HG03045 (cell line): Measurements from ENCODE around the gene CADM4.
"Not testable (repeated sequence)": the region's sequence is repeated elsewhere in the genome, so short reads cannot be mapped to it uniquely, and the experiment has no call there.

ENCODE experiments used
- ATAC-seq: cut with Tn5 transposase; IDR thresholded peaks from one replicate; pipeline ENCODE4 v1.9.1; 2021; ENCODE audit warnings: mild to moderate bottlenecking, moderate library complexity; ENCODE audit not compliant: unreplicated experiment

Gene CADM4

GRCh38 chr19:43639519-43640423 lies at the start of gene CADM4:
Gene CADM4, minus strand, starts transcription at chr19:43639850. Its CDS starts 60 bp downstream, at chr19:43639790.
- no peak for ATAC-seq

- no peak for ATAC-seq
Observed at GRCh38 chr19:43688059-43688701, 48.5 kb upstream of the CADM4 start.

- ATAC-seq = no peak
Observed at GRCh38 chr19:43687660-43687997, 48.0 kb upstream of the CADM4 start.

- ATAC-seq = no peak
Observed at GRCh38 chr19:43684326-43684725, 44.7 kb upstream of the CADM4 start.

DNA sequence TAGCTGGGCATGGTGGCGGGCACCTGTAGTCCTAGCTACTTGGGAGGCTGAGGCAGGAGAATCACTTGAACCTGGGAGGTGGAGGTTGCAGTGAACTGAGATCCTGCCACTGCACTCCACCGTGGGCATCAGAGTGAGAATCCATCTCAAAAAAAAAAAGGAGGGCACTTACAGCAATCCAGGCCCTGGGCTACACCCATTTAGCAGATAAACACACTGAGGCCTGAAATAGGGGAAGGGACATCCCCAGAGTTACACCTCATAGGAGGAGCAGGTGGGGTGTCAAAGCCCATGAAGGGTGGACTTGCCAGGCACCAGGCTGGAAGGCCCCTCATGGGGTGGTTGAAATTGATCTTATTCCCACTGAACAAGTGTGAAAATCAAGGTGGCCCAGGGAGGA lies 44.3 kb upstream of the CADM4 start:
- ATAC-seq = no peak

DNA sequence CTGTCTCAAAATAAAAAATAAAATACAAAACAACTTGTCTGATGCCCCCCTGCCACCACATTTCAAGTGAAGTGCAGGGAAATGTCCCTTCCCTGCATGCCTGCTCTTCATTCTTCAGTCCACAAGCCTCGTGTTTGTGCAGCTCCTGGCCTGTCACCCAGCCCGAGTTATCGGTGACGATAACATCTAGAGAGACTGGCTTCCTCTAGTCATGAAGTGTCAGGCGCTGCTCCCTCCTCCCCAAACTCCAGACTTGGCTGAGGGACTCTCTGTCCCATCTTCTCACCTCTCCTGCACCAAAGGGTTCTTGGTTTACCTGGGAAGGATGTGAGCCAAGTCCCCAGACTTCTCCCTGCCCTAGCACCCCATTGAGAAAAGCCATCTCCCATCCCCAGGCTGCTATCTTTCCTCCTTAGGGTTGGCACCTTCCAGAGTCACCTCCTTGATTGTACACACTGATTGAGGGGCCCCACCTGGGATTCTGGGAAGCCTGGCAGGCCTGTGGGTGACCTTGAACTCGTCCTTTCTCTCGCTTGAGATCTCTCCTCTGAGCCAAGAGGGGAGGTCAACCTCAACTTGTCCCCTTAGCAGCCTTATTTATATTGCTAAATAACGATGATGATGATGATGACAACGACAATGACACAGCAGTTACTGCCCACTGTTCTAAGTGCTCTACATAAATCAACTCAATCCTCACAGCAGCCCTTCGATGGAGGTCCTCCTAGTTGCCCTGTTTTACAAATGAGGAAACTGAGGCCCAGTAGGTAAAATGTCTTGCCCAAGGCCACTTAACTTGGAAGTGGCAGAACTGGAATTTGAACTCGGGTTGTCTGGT lies 43.4 kb upstream of the CADM4 start:
- no peak for ATAC-seq

DNA sequence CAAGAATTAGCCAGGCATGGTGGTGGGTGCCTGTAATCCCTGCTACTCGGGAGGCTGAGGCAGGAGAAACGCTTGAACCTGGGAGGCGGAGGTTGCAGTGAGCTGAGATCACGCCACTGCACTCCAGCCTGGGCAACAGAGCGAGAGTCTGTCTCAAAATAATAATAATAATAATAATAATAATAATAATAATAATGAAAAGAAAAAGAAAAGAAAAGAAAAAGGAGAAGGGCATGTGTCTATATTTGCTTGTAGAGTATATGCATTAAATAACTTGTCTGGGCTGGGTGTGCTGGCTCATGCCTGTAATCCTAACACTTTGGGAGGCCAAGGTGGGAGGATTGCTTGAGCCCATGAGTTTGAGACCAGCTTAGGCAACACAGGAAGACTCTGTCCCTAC lies 42.6 kb upstream of the CADM4 start:
- not testable (repeated sequence) for ATAC-seq

GRCh38 chr19:43681821-43682220 lies 42.2 kb upstream of the CADM4 start:
- ATAC-seq = no peak

DNA sequence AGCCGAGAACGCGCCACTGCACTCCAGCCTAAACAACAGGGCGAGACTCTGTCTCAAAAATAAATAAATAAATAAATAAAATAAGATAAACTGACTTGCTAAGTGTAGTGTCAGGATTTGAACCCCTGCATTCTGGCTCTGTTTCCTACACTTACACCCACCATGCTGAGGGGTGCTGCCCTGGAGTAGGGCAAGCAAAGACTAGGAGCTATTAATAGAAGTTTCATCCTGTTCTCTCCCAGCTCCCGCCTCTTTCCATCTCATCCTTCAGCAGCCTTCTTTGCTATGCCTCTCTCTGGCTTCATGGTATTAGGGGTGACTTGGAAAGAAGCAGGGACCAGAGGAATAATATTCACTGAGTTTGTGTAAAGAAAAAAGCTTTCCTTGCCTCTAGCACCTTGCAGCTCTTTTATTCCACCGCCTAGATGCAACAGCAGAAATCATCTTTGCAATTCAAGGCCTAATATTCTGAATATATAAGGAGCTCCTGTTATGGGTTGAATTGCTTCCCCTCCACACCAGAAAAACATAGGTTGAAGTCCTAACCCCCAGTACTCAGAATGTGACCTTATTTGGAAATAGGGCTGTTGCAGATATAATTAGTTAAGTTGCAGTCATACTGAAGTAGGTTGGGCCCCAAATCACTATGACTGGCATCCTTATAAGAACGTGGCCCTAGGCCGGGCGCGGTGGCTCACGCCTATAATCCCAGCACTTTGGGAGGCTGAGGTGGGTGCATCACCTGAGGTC lies 39.0 kb upstream of the CADM4 start:
- ATAC-seq = no peak

DNA sequence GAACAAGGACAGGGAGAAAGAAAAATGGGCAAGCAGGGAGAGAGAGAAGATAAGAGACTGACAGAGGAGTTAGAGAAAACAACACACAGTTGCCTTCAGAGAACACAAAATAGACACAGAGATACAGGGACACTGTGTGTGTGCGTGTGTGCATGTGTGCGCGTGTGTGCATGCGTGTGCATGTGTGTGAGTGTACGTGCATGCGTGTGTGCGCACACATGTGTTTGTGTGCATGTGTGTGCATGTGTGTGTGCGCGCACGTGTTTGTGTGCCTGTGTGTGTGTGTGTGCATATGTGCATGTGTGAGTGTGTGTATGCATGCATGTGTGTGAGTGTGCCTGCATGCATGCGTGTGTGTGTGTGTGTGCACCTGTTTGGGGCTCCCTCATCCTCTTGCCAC lies 36.3 kb upstream of the CADM4 start:
- ATAC-seq = no peak

DNA sequence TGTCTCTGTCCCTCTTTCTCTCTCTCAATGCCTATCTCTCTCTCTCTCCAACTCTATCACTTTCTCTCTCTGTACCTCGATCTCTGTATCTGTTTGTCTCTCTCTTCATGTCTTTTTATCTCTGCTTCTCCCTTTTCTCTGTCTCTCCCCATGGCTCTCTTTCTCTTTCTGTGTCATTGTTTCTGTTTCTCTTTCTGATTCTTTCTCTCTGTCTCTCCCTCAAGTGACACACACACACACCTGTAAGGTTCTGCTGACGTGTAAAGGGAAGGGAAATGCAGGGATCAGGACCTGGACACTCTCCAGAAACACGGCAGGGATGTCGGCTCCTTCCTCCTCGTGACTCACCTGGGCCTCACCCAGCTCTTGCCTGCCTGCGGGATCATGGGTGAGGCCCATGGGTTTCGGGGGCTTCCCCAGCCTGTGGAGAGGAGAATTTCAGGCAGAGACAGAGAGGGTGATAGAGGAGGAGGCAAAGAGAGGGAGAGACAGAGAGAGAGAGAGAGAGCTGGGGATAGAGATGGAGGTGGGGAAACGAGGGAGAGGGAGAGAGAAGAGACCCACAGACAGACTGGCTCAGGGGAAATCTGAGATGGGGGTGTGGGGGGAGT lies 35.7 kb upstream of the CADM4 start:
- no peak for ATAC-seq

DNA sequence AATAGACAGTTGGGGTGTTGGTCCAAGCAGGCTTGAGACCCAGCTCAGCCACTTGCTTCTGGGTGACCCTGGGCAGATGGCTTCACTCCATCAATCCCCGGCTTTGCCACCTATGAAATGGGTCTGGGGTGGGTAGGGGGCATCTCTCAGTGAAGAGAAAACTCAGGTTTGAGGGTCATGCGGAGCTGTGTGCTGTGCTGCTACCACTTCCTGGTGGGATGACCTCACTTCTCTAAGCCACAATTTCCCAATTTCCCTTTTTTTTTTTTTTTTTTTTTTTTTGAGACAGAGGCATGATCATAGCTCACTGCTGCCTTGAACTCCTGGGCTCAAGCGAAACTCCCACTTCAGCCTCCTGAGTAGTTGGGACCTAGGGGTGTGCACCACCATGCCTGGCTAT lies 34.9 kb upstream of the CADM4 start:
- ATAC-seq = no peak

DNA sequence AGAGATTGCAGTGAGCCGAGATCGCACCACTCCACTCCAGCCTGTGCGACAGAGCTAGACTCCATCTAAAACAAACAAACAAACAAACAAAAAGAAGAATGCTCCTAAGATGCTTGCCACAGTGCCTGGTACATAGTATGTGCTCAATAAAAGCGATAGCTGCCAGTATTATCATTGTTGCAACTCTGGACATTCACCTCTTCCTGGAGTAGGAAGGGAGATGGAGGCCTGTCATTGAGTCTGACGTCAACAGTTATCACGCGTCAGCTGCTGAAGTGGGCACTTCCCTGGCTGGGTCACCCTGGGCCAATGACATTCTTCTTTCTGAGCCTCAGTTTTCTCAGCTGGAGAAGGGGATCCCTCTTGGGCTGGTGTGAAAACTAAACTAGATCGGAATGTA lies 34.5 kb upstream of the CADM4 start:
- no peak for ATAC-seq

- ATAC-seq = no peak
Observed at GRCh38 chr19:43673637-43674036, 34.0 kb upstream of the CADM4 start.

GRCh38 chr19:43672061-43672679 lies 32.5 kb upstream of the CADM4 start:
- ATAC-seq = no peak

DNA sequence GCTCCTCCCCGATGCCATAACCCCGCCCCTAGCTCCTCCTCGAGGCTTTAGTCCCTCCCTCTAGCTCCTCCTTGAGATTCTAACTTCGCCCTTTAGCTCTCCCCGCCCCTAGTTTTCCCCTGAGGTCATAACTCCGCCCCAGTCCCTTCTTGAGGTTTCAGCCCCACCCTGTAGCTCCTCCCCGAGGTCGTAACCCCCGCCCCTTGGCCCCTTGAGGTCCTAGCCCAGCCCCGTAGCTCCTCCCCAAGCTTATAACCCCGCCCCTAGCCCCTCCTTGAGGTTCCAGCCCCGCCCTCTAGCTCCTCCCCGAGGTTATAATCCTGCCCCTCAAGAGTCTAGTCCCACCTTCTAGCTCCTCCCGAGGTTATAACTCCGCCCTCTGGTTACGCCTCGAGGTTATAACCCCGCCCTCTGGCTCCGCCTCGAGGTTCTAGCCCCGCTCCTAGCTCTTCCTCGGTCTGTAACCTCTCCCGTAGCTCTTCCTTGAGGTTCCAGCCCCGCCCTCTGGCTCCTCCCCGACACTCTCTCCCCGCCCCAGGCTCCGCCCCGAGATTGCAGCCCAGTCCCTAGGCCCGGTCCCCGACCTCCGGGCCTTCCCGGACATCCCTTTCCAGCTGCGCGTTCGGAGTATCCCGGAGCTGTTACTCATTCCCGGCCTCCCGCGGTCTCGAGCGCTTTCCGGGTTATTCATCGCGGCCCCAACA lies 28.9 kb upstream of the CADM4 start:
- ATAC-seq = peak; percentile 84

- ATAC-seq = no peak
Observed at GRCh38 chr19:43667876-43668405, 28.3 kb upstream of the CADM4 start.

DNA sequence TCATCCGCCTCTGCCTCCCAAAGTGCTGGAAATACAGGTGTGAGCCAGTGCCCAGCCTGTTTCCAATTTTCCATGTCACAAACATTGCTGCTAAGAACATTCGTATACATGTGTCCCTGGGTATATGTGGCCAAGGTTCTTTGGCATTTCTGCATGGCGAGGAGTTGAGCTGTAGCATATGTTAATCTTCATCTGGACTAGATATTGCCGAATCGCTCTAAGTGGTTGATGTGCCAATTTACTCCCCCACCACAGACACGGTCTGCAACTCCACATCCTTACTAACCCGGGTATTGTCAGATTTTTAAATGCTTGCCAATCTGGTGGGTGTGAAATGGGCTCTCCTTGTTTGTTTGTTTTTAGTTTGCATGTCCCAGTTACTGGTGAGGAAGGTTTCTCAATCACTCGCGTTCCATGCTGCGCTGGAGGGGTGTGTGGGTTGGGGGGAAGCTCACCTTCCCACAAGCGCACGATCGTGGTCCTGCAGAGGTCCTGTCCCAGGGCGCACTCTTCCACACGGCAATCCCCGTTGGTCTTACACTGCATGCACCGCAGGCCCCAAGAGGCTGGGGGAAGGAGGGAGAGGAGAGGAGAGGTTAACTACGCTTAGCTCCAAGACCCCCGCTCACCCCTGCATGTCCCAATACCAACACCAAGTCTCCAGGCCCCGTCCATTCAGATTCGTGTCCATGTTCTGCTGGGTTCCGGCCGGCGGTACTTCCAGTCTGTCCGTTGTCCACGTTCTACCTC lies 27.7 kb upstream of the CADM4 start:
- no peak for ATAC-seq
